ENCODE measurements around the gene SPATA16. TPM values are rescaled to one million over a fixed set of nuclear protein-coding genes. Genes with fewer than 3 reads are reported as not detected.

SPATA16 gene
- polyA plus RNA-seq, 1 experiment, result not detected

DNA sequence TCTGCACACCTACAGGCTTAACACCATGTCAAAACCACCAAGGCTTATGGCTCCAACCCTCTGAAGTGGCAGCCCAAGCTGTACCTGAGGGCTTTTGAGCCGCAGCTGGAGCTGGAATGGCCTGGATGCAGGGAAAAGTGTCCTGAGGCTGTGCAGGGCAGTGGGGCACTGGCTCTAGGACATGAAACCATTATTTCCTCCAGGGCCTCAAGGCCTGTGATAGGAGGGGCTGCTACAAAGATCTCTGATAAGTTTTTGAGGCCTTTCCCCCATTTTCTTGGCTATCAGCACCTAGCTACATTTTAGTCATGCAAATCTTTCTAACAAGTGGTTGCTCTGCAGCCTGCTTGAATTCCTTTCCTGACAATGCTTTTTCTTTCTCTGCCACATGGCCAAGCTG lies 37.6 kb downstream of the SPATA16 start:
- POLR2A ChIA-PET, result no interaction called here
- CTCF ChIA-PET, result no interaction called here
- H3K9me3 ChIP-seq (ENCODE audit: control insufficient read depth, insufficient read depth, low read length), result no peaks in the 10 kb centered on the region
- no peak for DNase-seq (ENCODE audit: low read depth, low spot score)
- TF ChIP-seq, protein P1, sequence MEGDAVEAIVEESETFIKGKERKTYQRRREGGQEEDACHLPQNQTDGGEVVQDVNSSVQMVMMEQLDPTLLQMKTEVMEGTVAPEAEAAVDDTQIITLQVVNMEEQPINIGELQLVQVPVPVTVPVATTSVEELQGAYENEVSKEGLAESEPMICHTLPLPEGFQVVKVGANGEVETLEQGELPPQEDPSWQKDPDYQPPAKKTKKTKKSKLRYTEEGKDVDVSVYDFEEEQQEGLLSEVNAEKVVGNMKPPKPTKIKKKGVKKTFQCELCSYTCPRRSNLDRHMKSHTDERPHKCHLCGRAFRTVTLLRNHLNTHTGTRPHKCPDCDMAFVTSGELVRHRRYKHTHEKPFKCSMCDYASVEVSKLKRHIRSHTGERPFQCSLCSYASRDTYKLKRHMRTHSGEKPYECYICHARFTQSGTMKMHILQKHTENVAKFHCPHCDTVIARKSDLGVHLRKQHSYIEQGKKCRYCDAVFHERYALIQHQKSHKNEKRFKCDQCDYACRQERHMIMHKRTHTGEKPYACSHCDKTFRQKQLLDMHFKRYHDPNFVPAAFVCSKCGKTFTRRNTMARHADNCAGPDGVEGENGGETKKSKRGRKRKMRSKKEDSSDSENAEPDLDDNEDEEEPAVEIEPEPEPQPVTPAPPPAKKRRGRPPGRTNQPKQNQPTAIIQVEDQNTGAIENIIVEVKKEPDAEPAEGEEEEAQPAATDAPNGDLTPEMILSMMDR (IDR thresholded peaks at IDR 0.05; ENCODE audit: low read depth, low read length), result no peak
- no peaks in the 10 kb centered on the region for H3K27me3 ChIP-seq (ENCODE audit: control insufficient read depth, insufficient read depth, low read length)
- no peak overlapping the region for H3K27ac ChIP-seq (ENCODE audit: low read depth, low read length)
- H3K4me3 ChIP-seq (ENCODE audit: low read depth, low read length), result no peak overlapping the region

DNA sequence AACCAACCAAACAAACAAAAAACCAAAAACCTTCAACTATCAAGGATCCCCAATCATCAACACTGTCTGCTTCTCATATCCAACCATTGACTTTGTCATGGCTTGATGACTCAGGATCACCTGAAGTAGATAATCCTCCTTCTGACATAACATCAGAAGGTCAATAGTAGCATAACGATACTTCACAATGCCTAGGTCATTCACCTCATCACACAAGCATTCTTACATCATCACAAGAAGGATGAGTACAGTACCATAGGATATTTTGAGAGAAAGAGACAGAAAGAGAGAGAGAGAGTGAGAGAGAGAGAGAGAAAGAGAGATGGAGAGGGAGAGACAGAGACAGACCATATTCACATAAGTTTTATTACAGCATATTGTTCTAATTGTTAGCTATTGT lies 42.1 kb downstream of the SPATA16 start:
- ChIA-PET CTCF (no interaction called here), POLR2A (no interaction called here)
- no peaks in the 10 kb centered on the region for H3K9me3 ChIP-seq (ENCODE audit: control insufficient read depth, insufficient read depth, low read length)
- DNase-seq (ENCODE audit: low read depth, low spot score), result no peak
- H3K27ac ChIP-seq (ENCODE audit: low read depth, low read length), result no peak overlapping the region
- TF ChIP-seq, protein P1 (IDR thresholded peaks at IDR 0.05; ENCODE audit: low read depth, low read length), result no peak
- H3K4me3 ChIP-seq (ENCODE audit: low read depth, low read length), result no peak overlapping the region
- H3K27me3 ChIP-seq (ENCODE audit: control insufficient read depth, insufficient read depth, low read length), result no peaks in the 10 kb centered on the region

GRCh38 chr3:173096994-173097785 lies 43.8 kb downstream of the SPATA16 start:
- DNase-seq (ENCODE audit: low read depth, low spot score), result no peak
- Histone ChIP-seq H3K4me3 (ENCODE audit: low read depth, low read length) (no peak overlapping the region), H3K27ac (ENCODE audit: low read depth, low read length) (no peak overlapping the region), H3K27me3 (ENCODE audit: control insufficient read depth, insufficient read depth, low read length) (no peaks in the 10 kb centered on the region), H3K9me3 (ENCODE audit: control insufficient read depth, insufficient read depth, low read length) (no peaks in the 10 kb centered on the region)
- TF ChIP-seq, protein P1 (IDR thresholded peaks at IDR 0.05; ENCODE audit: low read depth, low read length), result no peak
- POLR2A ChIA-PET, result no interaction called here
- CTCF ChIA-PET, result no interaction called here

DNA sequence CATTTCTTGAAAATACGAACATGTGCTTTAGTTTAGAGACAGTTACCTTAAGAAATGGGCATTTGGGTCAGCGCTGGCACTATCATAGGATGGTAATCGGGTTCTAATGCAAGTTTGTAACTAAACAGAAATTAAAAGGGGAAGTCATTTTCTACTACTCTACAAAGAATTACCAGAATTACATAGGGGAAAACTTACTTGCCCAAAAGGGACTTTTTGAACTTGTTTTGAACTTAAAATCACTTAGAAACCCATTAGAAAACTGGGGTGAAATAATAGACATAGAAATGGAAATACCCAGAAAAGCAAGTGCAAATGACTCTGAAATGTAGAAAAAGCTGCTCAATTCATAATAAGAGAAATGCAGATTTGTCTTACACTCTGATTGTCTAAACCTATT lies 44.9 kb downstream of the SPATA16 start:
- Histone ChIP-seq H3K9me3 (ENCODE audit: control insufficient read depth, insufficient read depth, low read length) (no peaks in the 10 kb centered on the region), H3K4me3 (ENCODE audit: low read depth, low read length) (no peak overlapping the region), H3K27ac (ENCODE audit: low read depth, low read length) (no peak overlapping the region), H3K27me3 (ENCODE audit: control insufficient read depth, insufficient read depth, low read length) (no peaks in the 10 kb centered on the region)
- POLR2A ChIA-PET, result no interaction called here
- CTCF ChIA-PET, result no interaction called here
- DNase-seq (ENCODE audit: low read depth, low spot score), result no peak
- TF ChIP-seq, protein P1 (IDR thresholded peaks at IDR 0.05; ENCODE audit: low read depth, low read length), result no peak

DNA sequence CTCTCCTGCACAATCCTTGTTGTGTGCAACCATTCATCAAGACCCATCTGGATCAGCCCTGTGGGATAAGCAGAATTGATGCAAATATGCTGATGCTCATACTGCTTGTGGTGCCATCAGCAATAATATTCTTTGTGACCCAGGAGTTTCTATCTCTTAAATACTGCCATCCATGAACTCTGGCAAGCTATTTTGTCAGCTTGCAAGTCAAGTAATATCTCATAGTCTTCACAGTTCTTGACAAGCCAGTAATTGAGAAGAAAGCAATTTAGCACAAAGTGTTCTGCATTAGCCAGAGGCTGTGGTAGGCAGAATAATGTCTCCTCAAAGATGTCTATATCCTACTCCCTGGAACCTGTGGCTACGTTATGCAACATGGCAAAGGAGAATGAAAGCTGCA lies 49.0 kb downstream of the SPATA16 start:
- no peak for DNase-seq (ENCODE audit: low read depth, low spot score)
- Histone ChIP-seq H3K9me3 (ENCODE audit: control insufficient read depth, insufficient read depth, low read length) (no peaks in the 10 kb centered on the region), H3K4me3 (ENCODE audit: low read depth, low read length) (no peak overlapping the region), H3K27me3 (ENCODE audit: control insufficient read depth, insufficient read depth, low read length) (no peaks in the 10 kb centered on the region), H3K27ac (ENCODE audit: low read depth, low read length) (no peak overlapping the region)
- ChIA-PET CTCF (no interaction called here), POLR2A (no interaction called here)
- TF ChIP-seq, protein P1 (IDR thresholded peaks at IDR 0.05; ENCODE audit: low read depth, low read length), result no peak
